ENCODE measurements around the gene SORD.
"Not testable (repeated sequence)": the region's sequence is repeated elsewhere in the genome, so short reads cannot be mapped to it uniquely, and the experiment has no call there.

The SORD gene

GRCh38 chr15:45022871-45023658 is at the start of gene SORD:
SORD (plus strand) TSS chr15:45023195; CDS start chr15:45023284, 89 bp downstream.
- DNase-seq (ENCODE audit: low read depth in 1 of 2, low spot score in 1 of 2), result peak; percentile 82 to 94

GRCh38 chr15:44976183-44976582 is 46.8 kb upstream of the SORD start:
- DNase-seq (ENCODE audit: low read depth in 1 of 2, low spot score in 1 of 2), result not testable (repeated sequence)

- DNase-seq (ENCODE audit: low read depth in 1 of 2, low spot score in 1 of 2), result not testable (repeated sequence)
Measured at GRCh38 chr15:44977781-44978180, 45.2 kb upstream of the SORD start.

- DNase-seq (ENCODE audit: low read depth in 1 of 2, low spot score in 1 of 2), result not testable (repeated sequence)
Measured at GRCh38 chr15:44979617-44980339, 43.2 kb upstream of the SORD start.

GRCh38 chr15:44984144-44984543 is 38.9 kb upstream of the SORD start:
- DNase-seq (ENCODE audit: low read depth in 1 of 2, low spot score in 1 of 2), result not testable (repeated sequence)

GRCh38 chr15:44986346-44987055 is 36.5 kb upstream of the SORD start:
- DNase-seq (ENCODE audit: low read depth in 1 of 2, low spot score in 1 of 2), result not testable (repeated sequence)

GRCh38 chr15:44987711-44988110 is 35.3 kb upstream of the SORD start:
- not testable (repeated sequence) for DNase-seq (ENCODE audit: low read depth in 1 of 2, low spot score in 1 of 2)

- not testable (repeated sequence) for DNase-seq (ENCODE audit: low read depth in 1 of 2, low spot score in 1 of 2)
Measured at GRCh38 chr15:44988184-44988869, 34.7 kb upstream of the SORD start.

- DNase-seq (ENCODE audit: low read depth in 1 of 2, low spot score in 1 of 2), result not testable (repeated sequence)
Measured at GRCh38 chr15:44988870-44989219, 34.1 kb upstream of the SORD start.

- DNase-seq (ENCODE audit: low read depth in 1 of 2, low spot score in 1 of 2), result not testable (repeated sequence)
Measured at GRCh38 chr15:44997632-44998031, 25.4 kb upstream of the SORD start.

- no peak for DNase-seq (ENCODE audit: low read depth in 1 of 2, low spot score in 1 of 2)
Measured at GRCh38 chr15:44999105-44999504, 23.9 kb upstream of the SORD start.

- DNase-seq (ENCODE audit: low read depth in 1 of 2, low spot score in 1 of 2), result not testable (repeated sequence)
Measured at GRCh38 chr15:45001180-45001579, 21.8 kb upstream of the SORD start.

GRCh38 chr15:45003731-45004410 is 19.1 kb upstream of the SORD start:
- not testable (repeated sequence) for DNase-seq (ENCODE audit: low read depth in 1 of 2, low spot score in 1 of 2)

- not testable (repeated sequence) for DNase-seq (ENCODE audit: low read depth in 1 of 2, low spot score in 1 of 2)
Measured at GRCh38 chr15:45004590-45005175, 18.3 kb upstream of the SORD start.

GRCh38 chr15:45009046-45009445 is 13.9 kb upstream of the SORD start:
- no peak for DNase-seq (ENCODE audit: low read depth in 1 of 2, low spot score in 1 of 2)

- DNase-seq (ENCODE audit: low read depth in 1 of 2, low spot score in 1 of 2), result not testable (repeated sequence)
Measured at GRCh38 chr15:45015114-45015513, 7.9 kb upstream of the SORD start.

- DNase-seq (ENCODE audit: low read depth in 1 of 2, low spot score in 1 of 2), result not testable (repeated sequence)
Measured at GRCh38 chr15:45020222-45020900, 2.6 kb upstream of the SORD start.

- DNase-seq (ENCODE audit: low read depth in 1 of 2, low spot score in 1 of 2), result not testable (repeated sequence)
Measured at GRCh38 chr15:45020901-45021259, 2.1 kb upstream of the SORD start.

- DNase-seq (ENCODE audit: low read depth in 1 of 2, low spot score in 1 of 2), result no peak
Measured at GRCh38 chr15:45021348-45021747, 1.6 kb upstream of the SORD start.

All from stimulated activated CD4-positive, alpha-beta T cell treated with anti-CD3 and anti-CD28 coated beads, Interleukin-15, amount 100 ng/mL, for 1 hour (primary cell).